BE2C (cell line): ENCODE measurements around the gene IL22.

Experiments
- DNase-seq: peaks from one replicate; pipeline ENCODE4 v3.0.0-alpha.2; 2020
- H3K27me3 ChIP-seq: fragments of 250-450 bp; sonication (Bioruptor Pico); 2 replicates; pipeline ENCODE4 v1.5.1; 2020; ENCODE audit warnings: mild to moderate bottlenecking
- H3K36me3 ChIP-seq: fragments of 250-450 bp; sonication (Bioruptor Pico); 2 replicates; pipeline ENCODE4 v1.5.1; 2020; ENCODE audit warnings: mild to moderate bottlenecking
- H3K4me1 ChIP-seq: fragments of 250-450 bp; sonication (Bioruptor Pico); 2 replicates; pipeline ENCODE4 v1.5.1; 2020
- H3K4me3 ChIP-seq: 2 replicates; pipeline ENCODE4 v1.5.1; 2011; ENCODE audit warnings: low read depth, low read length
- H3K9me3 ChIP-seq: fragments of 250-450 bp; sonication (Bioruptor Pico); 2 replicates; pipeline ENCODE4 v1.5.1; 2020
- CTCF ChIP-seq: IDR thresholded peaks from 2 replicates; pipeline ENCODE4 v1.5.1; 2012; ENCODE audit warnings: mild to moderate bottlenecking, low read depth, low read length

The IL22 gene

DNA sequence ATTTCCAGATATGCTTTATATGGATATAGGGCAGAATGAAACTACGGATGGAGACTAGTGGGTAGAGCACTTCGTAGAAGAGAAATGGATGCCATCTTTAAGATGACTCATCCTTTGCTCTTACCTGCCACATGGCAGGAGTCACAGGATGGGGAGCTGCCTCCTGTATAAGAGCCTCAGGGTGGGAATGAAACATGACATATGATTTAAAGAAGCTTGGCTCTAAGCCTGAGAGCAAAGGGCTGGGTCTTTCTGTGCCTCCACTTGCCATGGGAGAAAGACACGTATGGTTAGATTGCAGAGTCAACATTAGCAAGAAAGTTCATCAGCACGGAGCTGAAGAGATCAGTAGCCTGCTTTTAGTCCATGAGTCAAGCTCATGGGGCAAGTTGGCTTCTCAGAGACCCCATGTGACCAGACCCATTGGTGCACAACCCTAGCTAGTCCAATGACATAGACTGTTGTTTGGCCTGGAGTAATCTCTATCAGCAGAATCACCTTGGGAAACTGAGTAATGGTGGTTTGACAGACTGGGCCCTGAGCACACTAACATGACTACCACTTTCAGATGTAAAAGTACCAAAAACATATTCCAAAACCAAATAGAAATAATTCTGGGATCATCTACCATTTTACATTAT, 38.1 kb upstream of the IL22 start:
- H3K4me3 ChIP-seq, result no peak overlapping the region
- H3K27me3 ChIP-seq, result no peaks in the 10 kb centered on the region
- H3K4me1 ChIP-seq, result no peaks in the 10 kb centered on the region
- DNase-seq, result no peak
- H3K9me3 ChIP-seq, result no peaks in the 10 kb centered on the region
- no peaks in the 10 kb centered on the region for H3K36me3 ChIP-seq
- TF ChIP-seq CTCF, result no peak

DNA sequence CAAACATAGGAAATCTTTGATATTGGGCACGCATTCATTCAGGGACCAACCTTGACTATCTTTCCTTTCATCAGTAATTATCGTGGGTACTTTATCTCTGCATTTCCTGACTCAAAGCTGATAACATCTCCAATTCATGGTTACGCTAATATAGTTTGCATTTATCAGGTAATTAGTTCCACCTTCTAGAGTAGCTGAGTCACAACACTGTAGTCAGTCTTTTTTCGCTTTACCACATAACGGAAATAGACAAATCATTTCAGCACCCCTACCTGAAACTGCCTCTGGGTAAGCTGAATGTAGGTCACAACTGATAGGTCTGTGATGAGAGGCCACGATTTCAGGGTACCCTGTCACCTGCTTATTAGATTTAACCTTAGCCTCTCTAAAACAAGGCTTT, 36.7 kb upstream of the IL22 start:
- no peak for DNase-seq

GRCh38 chr12:68287106-68287505, 33.7 kb upstream of the IL22 start:
- no peaks in the 10 kb centered on the region for H3K9me3 ChIP-seq
- H3K4me1 ChIP-seq, result no peaks in the 10 kb centered on the region
- TF ChIP-seq CTCF, result no peak
- no peaks in the 10 kb centered on the region for H3K27me3 ChIP-seq
- no peaks in the 10 kb centered on the region for H3K36me3 ChIP-seq
- H3K4me3 ChIP-seq, result no peak overlapping the region
- DNase-seq, result no peak

More for the DNA sequence above, 36.7 kb upstream of the IL22 start:
- Histone ChIP-seq H3K4me1 (no peaks in the 10 kb centered on the region), H3K9me3 (no peaks in the 10 kb centered on the region), H3K4me3 (no peak overlapping the region), H3K36me3 (no peaks in the 10 kb centered on the region), H3K27me3 (no peaks in the 10 kb centered on the region)
- no peak for TF ChIP-seq CTCF

DNA sequence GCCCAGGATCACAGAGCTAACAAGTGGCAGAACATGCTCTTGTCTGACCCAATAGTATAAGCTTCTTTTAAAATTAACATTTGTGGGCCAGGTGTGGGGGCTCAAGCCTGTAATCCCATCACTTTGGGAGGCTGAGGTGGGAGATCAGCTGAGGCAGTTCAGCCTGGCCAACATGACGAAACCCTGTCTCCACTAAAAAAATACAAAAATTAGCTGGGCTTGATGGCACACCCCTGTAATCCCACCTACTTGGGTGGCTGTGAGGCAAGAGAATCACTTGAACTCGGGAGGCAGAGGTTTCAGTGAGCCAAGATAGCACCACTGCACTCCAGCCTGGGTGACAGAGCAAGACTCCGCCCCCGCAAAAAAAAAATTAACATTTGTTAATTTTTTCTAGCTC, 33.0 kb upstream of the IL22 start:
- Histone ChIP-seq H3K4me1 (no peaks in the 10 kb centered on the region; the same call in 1 of the 2 replicates), H3K36me3 (no peaks in the 10 kb centered on the region), H3K9me3 (no peaks in the 10 kb centered on the region), H3K4me3 (no peak overlapping the region), H3K27me3 (no peaks in the 10 kb centered on the region)
- no peak for TF ChIP-seq CTCF
- DNase-seq, result no peak

DNA sequence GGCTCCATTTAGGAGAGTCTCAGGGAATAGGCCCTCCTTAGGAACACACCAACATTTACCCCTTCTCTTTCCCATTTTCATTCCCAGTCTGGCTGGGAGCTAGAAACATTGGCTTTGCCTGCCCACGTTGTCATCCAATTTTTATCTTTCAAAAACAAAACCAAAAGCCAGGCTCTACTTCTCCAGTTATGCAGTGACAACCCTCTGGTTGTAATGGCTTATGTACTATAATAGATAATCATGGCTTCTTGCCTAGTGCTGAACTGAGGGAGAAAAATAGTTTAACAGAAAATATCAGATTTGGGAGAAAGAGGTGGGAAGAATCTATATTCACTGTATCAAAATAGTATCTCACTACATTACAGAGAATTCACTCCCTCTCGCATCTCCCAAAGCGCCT, 32.1 kb upstream of the IL22 start:
- DNase-seq, result no peak
- no peaks in the 10 kb centered on the region for H3K36me3 ChIP-seq
- no peaks in the 10 kb centered on the region for H3K27me3 ChIP-seq
- H3K9me3 ChIP-seq, result no peaks in the 10 kb centered on the region
- no peak for TF ChIP-seq CTCF
- H3K4me3 ChIP-seq, result no peak overlapping the region
- peaks cover 5% of the 10 kb centered on the region for H3K4me1 ChIP-seq

GRCh38 chr12:68281322-68282077, 28.1 kb upstream of the IL22 start:
- no peaks in the 10 kb centered on the region for H3K36me3 ChIP-seq
- H3K9me3 ChIP-seq, result no peaks in the 10 kb centered on the region
- H3K4me3 ChIP-seq, result no peak overlapping the region
- no peak for DNase-seq
- TF ChIP-seq CTCF, result no peak
- H3K4me1 ChIP-seq, result peaks cover 29% of the 10 kb centered on the region
- H3K27me3 ChIP-seq, result no peaks in the 10 kb centered on the region
